H1 (cell line): ENCODE measurements around the gene CX3CL1. TPM values are rescaled to one million over a fixed set of nuclear protein-coding genes. Genes with fewer than 3 reads are reported as not detected.
"Not testable (repeated sequence)": the region's sequence is repeated elsewhere in the genome, so short reads cannot be mapped to it uniquely, and the experiment has no call there.

Experiments
- CTCF ChIA-PET: fragments of 300-600 bp; sonication (Branson Sonifier 250); formaldehyde crosslinking; loops from one replicate; lab custom pipeline; 2021; ENCODE audit not compliant: partially characterized antibody; lab: Charles Lee
- POLR2A ChIA-PET: fragments of 300-600 bp; sonication (Branson Sonifier 250); formaldehyde crosslinking; loops from one replicate; lab custom pipeline; 2021; ENCODE audit warnings: inconsistent platforms; ENCODE audit not compliant: partially characterized antibody; lab: Charles Lee
- DNase-seq, 2 experiments: peaks; one replicate each; pipeline versions ENCODE4 v3.0.0 to v3.0.0-alpha.2; 2010 to 2022; ENCODE audit warnings: low spot score in 2 of 2, low read depth in 1 of 2, mixed read lengths in 1 of 2
- FAIRE-seq: peaks from 2 replicates; lab custom pipeline; 2011; peaks lifted over from hg19 to GRCh38; lab: Jason Lieb, UNC
- H2AFZ ChIP-seq: 2 replicates; pipeline ENCODE4 v1.8.1; 2012; ENCODE audit warnings: low read length, inconsistent platforms
- H2AK5ac ChIP-seq: 2 replicates; pipeline ENCODE4 v1.6.1; 2013; ENCODE audit warnings: low read depth, low read length
- H2BK120ac ChIP-seq: replicated peaks from 2 replicates; pipeline ENCODE3; 2013; ENCODE audit warnings: low read depth, low read length, inconsistent platforms
- H2BK12ac ChIP-seq: 2 replicates; pipeline ENCODE4 v1.6.1; 2013; ENCODE audit warnings: low read depth, low read length
- H2BK15ac ChIP-seq: 2 replicates; pipeline ENCODE4 v1.6.1; 2013; ENCODE audit warnings: low read length
- H2BK20ac ChIP-seq: 2 replicates; pipeline ENCODE4 v1.6.1; 2013; ENCODE audit warnings: low read length
- H2BK5ac ChIP-seq: 2 replicates; pipeline ENCODE4 v1.6.1; 2013; ENCODE audit warnings: low read depth, low read length
- H3K14ac ChIP-seq: 2 replicates; pipeline ENCODE4 v1.6.1; 2013; ENCODE audit warnings: inconsistent platforms; ENCODE audit not compliant: insufficient read length
- H3K18ac ChIP-seq: 2 replicates; pipeline ENCODE4 v1.6.1; 2013; ENCODE audit warnings: low read length; ENCODE audit errors: extremely low read depth
- H3K23ac ChIP-seq: 2 replicates; pipeline ENCODE4 v1.6.1; 2013; ENCODE audit warnings: inconsistent platforms; ENCODE audit not compliant: insufficient read length
- H3K23me2 ChIP-seq: 2 replicates; pipeline ENCODE4 v1.6.1; 2013; ENCODE audit warnings: low read depth, low read length
- H3K27ac ChIP-seq: 2 replicates; pipeline ENCODE4 v1.6.1; 2011; ENCODE audit warnings: low read depth, low read length, inconsistent platforms
- H3K27me3 ChIP-seq, 4 experiments: replicated peaks in 1 of 4; 1 replicate in 1 of 4; 2 replicates in 3 of 4; pipeline versions ENCODE4 v1.6.1 to v1.8.1; 2011 to 2013; ENCODE audit warnings: low read length in 3 of 4, mild to moderate bottlenecking in 3 of 4, inconsistent platforms in 2 of 4, mixed read lengths in 2 of 4, moderate library complexity in 1 of 4; ENCODE audit not compliant: control insufficient read depth in 3 of 4, insufficient read depth in 3 of 4; ENCODE audit errors: extremely low read depth in 1 of 4
- H3K36me3 ChIP-seq, 4 experiments: 2 replicates each; pipeline versions ENCODE4 v1.6.1 to v1.8.1; 2011 to 2013; ENCODE audit warnings: mild to moderate bottlenecking in 4 of 4, low read length in 3 of 4, moderate library complexity in 2 of 4, control low read depth in 1 of 4, inconsistent platforms in 1 of 4; ENCODE audit not compliant: insufficient read depth in 4 of 4, control insufficient read depth in 2 of 4
- H3K4ac ChIP-seq: replicated peaks from 2 replicates; pipeline ENCODE3; 2013; ENCODE audit warnings: low read length, low read depth, mixed read lengths, inconsistent platforms; ENCODE audit not compliant: insufficient read length
- H3K4me1 ChIP-seq, 4 experiments: replicated peaks in 1 of 4; 1 replicate in 1 of 4; 2 replicates in 3 of 4; pipeline versions ENCODE4 v1.6.1 to v1.8.1; 2011 to 2013; ENCODE audit warnings: low read length in 3 of 4, inconsistent platforms in 2 of 4, mixed read lengths in 1 of 4; ENCODE audit not compliant: insufficient read depth in 4 of 4, control insufficient read depth in 3 of 4
- H3K4me2 ChIP-seq, 2 experiments: 2 replicates each; pipeline versions ENCODE4 v1.6.1 to v1.8.1; 2011 to 2013; ENCODE audit warnings: low read depth in 2 of 2, low read length in 2 of 2, control low read depth in 1 of 2, inconsistent platforms in 1 of 2, mild to moderate bottlenecking in 1 of 2; ENCODE audit not compliant: insufficient read depth in 1 of 2
- H3K4me3 ChIP-seq, 4 experiments: fragments of 200-600, 300-600 bp in 1 of 4; sonication (generic), shearing (Covaris generic), sonication (Bioruptor Twin) in 1 of 4; 2 replicates each; pipeline versions ENCODE4 v1.5.1 to v1.8.1; 2011 to 2016; ENCODE audit warnings: low read length in 4 of 4, low read depth in 3 of 4, control low read depth in 2 of 4, inconsistent platforms in 2 of 4, mild to moderate bottlenecking in 2 of 4, mixed read lengths in 1 of 4, moderate library complexity in 1 of 4; ENCODE audit not compliant: insufficient read depth in 2 of 4; ENCODE audit errors: extremely low read depth in 1 of 4
- H3K56ac ChIP-seq: replicated peaks from 2 replicates; pipeline ENCODE3; 2013; ENCODE audit warnings: low read depth, mild to moderate bottlenecking, mixed read lengths, low read length, inconsistent platforms; ENCODE audit not compliant: insufficient read length
- H3K79me1 ChIP-seq: 2 replicates; pipeline ENCODE4 v1.6.1; 2013; ENCODE audit warnings: low read depth, low read length, control low read depth
- H3K79me2 ChIP-seq, 2 experiments: 2 replicates each; pipeline versions ENCODE4 v1.6.1 to v1.8.1; 2012 to 2013; ENCODE audit warnings: low read length in 2 of 2, mild to moderate bottlenecking in 2 of 2, inconsistent platforms in 1 of 2; ENCODE audit not compliant: insufficient read depth in 2 of 2, control insufficient read depth in 1 of 2
- H3K9ac ChIP-seq, 4 experiments: replicated peaks in 1 of 4; 1 replicate in 1 of 4; 2 replicates in 3 of 4; pipeline versions ENCODE4 v1.6.1 to v1.8.1; 2011 to 2013; ENCODE audit warnings: low read depth in 3 of 4, low read length in 3 of 4, control low read depth in 2 of 4, mild to moderate bottlenecking in 2 of 4, moderate library complexity in 2 of 4, inconsistent platforms in 1 of 4; ENCODE audit errors: extremely low read depth in 1 of 4
- H3K9me3 ChIP-seq, 2 experiments: 2 replicates each; pipeline versions ENCODE4 v1.6.1 to v1.8.1; 2012 to 2013; ENCODE audit warnings: mild to moderate bottlenecking in 2 of 2, moderate library complexity in 2 of 2, control low read depth in 1 of 2, inconsistent platforms in 1 of 2, low read depth in 1 of 2, low read length in 1 of 2, mixed read lengths in 1 of 2; ENCODE audit not compliant: insufficient read depth in 2 of 2
- H4K20me1 ChIP-seq, 2 experiments: replicated peaks in 1 of 2; 2 replicates each; pipeline versions ENCODE3 to v1.8.1; 2011 to 2013; ENCODE audit warnings: inconsistent platforms in 2 of 2, low read length in 2 of 2, mild to moderate bottlenecking in 1 of 2; ENCODE audit not compliant: insufficient read depth in 2 of 2, control insufficient read depth in 1 of 2
- H4K5ac ChIP-seq: 2 replicates; pipeline ENCODE4 v1.6.1; 2013; ENCODE audit warnings: low read length, low read depth, mixed read lengths, inconsistent platforms; ENCODE audit not compliant: insufficient read length
- H4K8ac ChIP-seq: 2 replicates; pipeline ENCODE4 v1.8.0; 2013; ENCODE audit warnings: mild to moderate bottlenecking, moderate library complexity, low read length, inconsistent platforms; ENCODE audit not compliant: insufficient read depth; ENCODE audit errors: extremely low read depth
- H4K91ac ChIP-seq: replicated peaks from 2 replicates; pipeline ENCODE3; 2013; ENCODE audit warnings: low read length, mixed read lengths, inconsistent platforms; ENCODE audit not compliant: insufficient read length
- WGBS, 2 experiments: shearing (Covaris generic) in 1 of 2; methylation state at CpG; one replicate each; pipeline versions ENCODE4 v1.1.6 to v1.1.7; 2013 to 2015; ENCODE audit warnings: low lambda C conversion rate in 2 of 2, mixed read lengths in 2 of 2, inconsistent platforms in 1 of 2, low coverage in 1 of 2, missing lambda C conversion rate in 1 of 2; ENCODE audit not compliant: insufficient replicate concordance in 2 of 2, insufficient coverage in 1 of 2, insufficient read length in 1 of 2; ENCODE audit errors: extremely low coverage in 1 of 2, missing lambda C conversion rate in 1 of 2; 5-methylcytosine and 5-hydroxymethylcytosine counted together
- polyA plus RNA-seq, 7 experiments: library from polyadenylated mRNA; depleted of rRNA in 3 of 7; stranded (reverse) in 5 of 7; unstranded in 2 of 7; fragments of >200 nt in 5 of 7; fragments of 200-250 nt in 2 of 7; gene quantifications; 1 replicate in 5 of 7; 2 replicates in 1 of 7; 4 replicates in 1 of 7; pipeline versions ENCODE4 v1.2.1 to v1.2.3, GENCODE V29; 2011 to 2013; ENCODE audit warnings: missing spikeins in 2 of 7, mixed read lengths in 2 of 7
- total RNA-seq: library from RNA; stranded (reverse); fragmentation: NEBNext Ultra II Directional; extraction: Animal tissue kit (Norgen Biotek cat#: 25700); gene quantifications from 2 replicates; pipeline ENCODE4 v1.2.1, GENCODE V29; 2021

Gene CX3CL1
- total and polyA plus RNA-seq, 2 of the 8 experiments (the other 6 are each of a cell fraction or from before 2014, with no cell fraction given): 1.4 to 3.0 TPM

DNA sequence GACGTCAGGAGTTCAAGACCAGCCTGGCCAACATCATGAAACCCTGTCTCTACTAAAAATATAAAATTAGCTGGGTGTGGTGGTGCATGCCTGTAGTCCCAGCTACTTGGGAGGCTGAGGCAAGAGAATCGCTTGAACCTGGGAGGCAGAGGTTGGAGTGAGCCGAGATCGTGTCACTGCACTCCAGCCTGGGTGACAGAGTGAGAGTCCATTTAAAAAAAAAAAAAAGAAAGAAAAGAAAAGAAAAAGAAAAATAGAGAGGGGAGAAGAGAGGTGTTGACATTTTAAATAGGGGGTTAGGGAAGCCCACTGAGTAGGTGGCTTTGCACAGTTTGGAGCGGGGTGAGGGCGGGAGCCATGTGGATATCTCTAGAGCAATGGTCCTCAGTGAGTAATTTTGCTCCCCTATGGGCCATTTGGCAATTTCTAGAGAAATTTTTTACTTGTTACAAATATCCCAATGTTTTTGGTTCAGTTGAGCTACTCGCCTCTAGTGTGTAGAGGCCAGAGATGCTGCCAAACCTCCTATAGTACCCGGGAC lies 2.7 kb downstream of the CX3CL1 start:
- H2BK120ac ChIP-seq, H3K9ac ChIP-seq, H3K4ac ChIP-seq, H3K36me3 ChIP-seq, POLR2A ChIA-PET, DNase-seq, H2BK5ac ChIP-seq, H3K23ac ChIP-seq, H3K27me3 ChIP-seq, H2BK12ac ChIP-seq, H3K4me3 ChIP-seq, H3K79me2 ChIP-seq, H3K18ac ChIP-seq, H4K5ac ChIP-seq, H3K27ac ChIP-seq, H2AFZ ChIP-seq, H2AK5ac ChIP-seq, H3K23me2 ChIP-seq, H3K79me1 ChIP-seq, H3K4me2 ChIP-seq, FAIRE-seq, H3K14ac ChIP-seq, H4K20me1 ChIP-seq, H3K9me3 ChIP-seq, H2BK15ac ChIP-seq, H2BK20ac ChIP-seq, H4K91ac ChIP-seq, H4K8ac ChIP-seq, H3K56ac ChIP-seq: not testable (repeated sequence)
- WGBS, 2 experiments: 89% methylated on average over 6 of the region's 8 CpGs; no CpG with 5 or more reads in 1 of the 2 experiments
- CTCF ChIA-PET: interaction anchor here (1.5 to 3.6 kb wide), 2 partner anchors 43 to 44 kb away, joined by 3 to 31 read pairs; no protein-coding TSS in a partner anchor
- H3K4me1 ChIP-seq: peaks cover 0 to 22% (median 19%) of the 10 kb centered on the region in 4 experiments; a peak in 6 of 7 replicates
